K562 (cell line): ENCODE measurements around the gene NME2.

ENCODE experiments used
- BRCA1 ChIP-seq, 2 experiments: fragments of 450-650 bp in 1 of 2; sonication (generic) in 1 of 2; formaldehyde crosslinking in 1 of 2; IDR thresholded peaks; 2 replicates each; pipeline versions ENCODE4 v1.5.0 to v1.6.1; 2017 to 2020; ENCODE audit warnings: mild to moderate bottlenecking in 1 of 2, missing genetic modification reagents in 1 of 2
- CTCF ChIP-seq, 3 experiments: IDR thresholded peaks in 2 of 3; conservative IDR thresholded peaks in 1 of 3; 2 replicates each; pipeline ENCODE4 v1.5.1; 2011 to 2012; ENCODE audit warnings: low read length in 3 of 3, mild to moderate bottlenecking in 3 of 3, control low read depth in 2 of 3, improper control_type of control experiment in 1 of 3, inconsistent platforms in 1 of 3, low read depth in 1 of 3, mixed read lengths in 1 of 3, moderate library complexity in 1 of 3; ENCODE audit not compliant: insufficient read depth in 2 of 3
- ELF1 ChIP-seq: fragments of 200-800 bp; sonication (Bioruptor generic); IDR thresholded peaks from 2 replicates; pipeline ENCODE4 v1.6.1; 2016; ENCODE audit warnings: missing genetic modification characterization, missing compliant biosample characterization
- NRF1 ChIP-seq, 2 experiments: fragments of 450-650 bp; IDR thresholded peaks in 1 of 2; conservative IDR thresholded peaks in 1 of 2; 2 replicates each; pipeline ENCODE4 v1.6.1; 2014; ENCODE audit warnings: mild to moderate bottlenecking in 2 of 2
- TAF1 ChIP-seq: IDR thresholded peaks from 2 replicates; pipeline ENCODE4 v1.6.1; 2011; ENCODE audit warnings: mild to moderate bottlenecking, low read length, moderate library complexity; ENCODE audit not compliant: insufficient read depth, control insufficient read depth, severe bottlenecking; ENCODE audit errors: extremely low read depth
- ZNF79 ChIP-seq: fragments of 250-450 bp; sonication (Bioruptor Pico); IDR thresholded peaks from 2 replicates; pipeline ENCODE4 v1.4.0; 2020; ENCODE audit warnings: low read depth, mild to moderate bottlenecking, moderate library complexity

- TF ChIP-seq NRF1 (conservative IDR thresholded peaks at IDR 0.05 in 1 of 2, IDR thresholded peaks at IDR 0.05 in 1 of 2): no peak
- no peak for TF ChIP-seq ZNF79 (CRISPR knock-in tag)
- TF ChIP-seq TAF1: no peak
- TF ChIP-seq BRCA1 (IDR thresholded peaks at IDR 0.05): no peak
- no peak for TF ChIP-seq BRCA1 (CRISPR knock-in tag; IDR thresholded peaks at IDR 0.05)
- TF ChIP-seq ELF1 (tag): no peak
- TF ChIP-seq CTCF (IDR thresholded peaks at IDR 0.05 in 2 of 3, conservative IDR thresholded peaks at IDR 0.05 in 1 of 3; ENCODE audit: insufficient read depth in 2 of 3, low read depth in 1 of 3, low read length in 3 of 3): no peak
Observed at GRCh38 chr17:51135956-51136355, 30.3 kb upstream of the NME2 start.
